Left renal pelvis (tissue), 4 donors: Measurements from ENCODE around the gene LPA. TPM values are rescaled to one million over a fixed set of nuclear protein-coding genes. Genes with fewer than 3 reads are reported as not detected.

Source experiments
- DNase-seq, 4 donors: peaks; one replicate each; pipeline ENCODE4 v3.0.0-alpha.2; 2013; ENCODE audit warnings: low read depth in 4 of 4, low spot score in 3 of 4
- polyA plus RNA-seq, 4 donors: library from polyadenylated mRNA; unstranded; fragments of 120-200 nt; gene quantifications; one replicate each; pipeline ENCODE4 v1.2.1, GENCODE V29; 2013; ENCODE audit not compliant: insufficient read length in 4 of 4

The LPA gene
- polyA plus RNA-seq, 4 donors: 0.17 to 0.30 (median 0.23) TPM

DNA sequence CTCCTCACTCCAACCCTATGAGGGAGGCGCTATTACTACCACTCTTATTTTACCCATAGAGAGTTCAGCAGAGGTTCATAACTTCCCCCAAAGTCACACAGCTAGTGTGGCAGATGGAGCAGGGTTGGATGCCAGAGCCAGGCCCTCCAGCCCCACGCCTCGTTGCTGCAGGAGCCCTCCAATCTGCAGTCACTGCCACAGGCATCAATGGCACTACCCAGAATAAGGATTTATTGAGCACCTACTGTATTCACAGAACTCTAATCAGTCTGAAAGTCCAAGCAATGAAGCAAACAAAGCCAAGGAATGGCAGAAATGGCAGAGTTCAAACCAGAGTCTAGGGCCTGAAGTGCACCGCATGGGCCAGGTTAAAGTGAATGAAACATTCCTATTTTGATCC lies 144.9 kb downstream of the LPA start:
- DNase-seq: no peak

DNA sequence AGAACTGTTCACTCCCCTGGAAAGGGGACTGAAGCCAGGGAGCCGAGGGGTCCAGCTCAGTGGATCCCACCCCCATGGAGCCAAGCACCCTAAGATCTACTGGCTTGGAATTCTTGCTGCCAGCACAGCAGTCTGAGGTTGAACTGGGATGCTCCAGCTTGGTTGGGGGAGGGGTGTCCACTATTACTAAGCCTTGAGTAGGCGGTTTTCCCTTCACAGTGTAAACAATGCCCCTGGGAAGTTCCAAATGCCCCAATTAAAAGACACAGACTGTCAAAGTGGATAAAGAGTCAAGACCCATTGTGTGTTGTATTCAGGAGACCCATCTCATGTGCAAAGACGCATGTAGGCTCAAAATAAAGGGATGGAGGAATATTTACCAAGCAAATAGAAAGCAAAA lies 150.2 kb downstream of the LPA start:
- DNase-seq: no peak

DNA sequence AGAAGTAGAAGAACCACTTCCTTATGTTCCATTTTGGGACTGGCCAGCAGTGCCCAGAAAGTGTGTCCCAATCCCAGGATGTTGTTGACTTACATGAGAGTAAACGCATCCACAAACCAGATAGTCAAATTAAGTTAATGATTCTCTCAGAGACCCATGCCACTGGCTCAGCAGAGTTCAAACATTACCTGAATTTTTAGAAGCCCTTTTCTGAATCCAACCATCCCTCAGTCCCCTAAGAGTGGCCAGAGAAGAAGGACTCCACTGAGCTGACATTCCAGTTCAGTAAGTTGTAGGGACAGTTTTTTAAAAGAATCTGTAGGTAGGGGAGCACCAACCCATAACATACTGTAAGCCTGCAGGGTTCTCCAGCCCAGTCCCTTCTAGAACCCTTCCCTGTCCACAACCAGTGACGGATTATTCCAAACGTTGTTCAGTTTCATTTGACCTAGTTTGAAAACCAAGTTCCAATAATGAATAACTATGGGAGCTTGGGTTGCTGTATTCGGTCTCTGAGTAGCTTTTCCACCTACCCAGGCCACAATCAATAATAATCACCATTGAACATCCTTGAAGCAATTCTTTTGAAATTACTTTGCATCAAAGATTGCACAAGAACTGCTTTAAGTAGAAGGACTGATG lies 153.0 kb downstream of the LPA start:
- DNase-seq: no peak

DNA sequence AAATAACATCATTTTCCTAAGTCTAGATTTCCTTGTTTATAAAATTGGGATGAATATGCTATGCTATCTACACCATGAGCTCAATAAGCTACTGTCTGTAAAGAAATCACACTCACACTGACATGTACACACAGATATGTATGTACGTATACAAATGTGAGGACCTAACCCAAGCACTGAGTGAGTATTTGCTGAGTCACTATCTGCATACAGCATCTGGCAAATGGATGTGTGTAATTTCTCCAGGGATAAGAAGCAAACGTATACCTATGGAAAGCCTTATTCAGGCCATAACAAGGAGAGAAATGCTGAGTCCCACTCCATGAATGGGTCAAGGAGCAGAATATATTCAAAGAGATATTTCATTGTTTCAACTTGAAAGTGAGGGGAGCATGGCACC lies 153.9 kb downstream of the LPA start:
- DNase-seq: no peak

DNA sequence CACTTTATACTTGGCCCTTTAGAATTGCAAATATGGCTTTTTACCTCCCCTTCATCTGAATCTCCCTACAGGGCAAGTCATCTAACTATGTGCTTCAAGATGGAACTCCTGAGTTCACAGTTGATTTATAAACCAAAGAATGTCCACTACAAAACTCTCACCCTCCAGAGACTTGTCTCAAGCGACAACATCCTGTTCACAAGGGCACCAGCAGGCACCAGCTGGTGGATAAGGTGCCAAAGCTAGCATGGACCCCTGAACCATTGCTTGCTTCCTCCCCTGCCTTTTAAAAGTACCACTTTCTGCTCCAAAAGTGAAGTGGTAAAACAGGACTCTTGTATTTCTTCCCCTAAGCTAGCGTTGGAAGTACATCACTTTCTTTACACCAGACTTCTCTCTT lies 154.5 kb downstream of the LPA start:
- no peak for DNase-seq

DNA sequence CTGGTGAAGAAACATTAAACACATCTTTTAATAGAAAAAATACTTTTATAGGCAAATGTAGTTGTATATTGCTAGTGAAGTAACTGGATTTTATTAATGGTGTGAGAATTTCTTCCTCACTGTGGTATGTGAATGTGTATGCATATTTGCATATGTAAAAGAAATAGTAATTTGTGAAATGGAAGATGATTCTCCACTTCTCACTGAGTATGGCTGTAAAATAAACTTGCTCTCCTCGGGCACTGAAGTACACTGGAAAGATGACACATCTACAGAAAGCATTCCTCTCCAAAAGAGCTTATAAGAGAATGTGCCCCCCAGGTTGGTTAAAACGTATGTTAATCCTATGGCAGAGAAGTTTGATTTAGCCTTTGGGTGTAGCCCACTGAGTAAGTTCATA lies 155.5 kb downstream of the LPA start:
- no peak for DNase-seq

DNA sequence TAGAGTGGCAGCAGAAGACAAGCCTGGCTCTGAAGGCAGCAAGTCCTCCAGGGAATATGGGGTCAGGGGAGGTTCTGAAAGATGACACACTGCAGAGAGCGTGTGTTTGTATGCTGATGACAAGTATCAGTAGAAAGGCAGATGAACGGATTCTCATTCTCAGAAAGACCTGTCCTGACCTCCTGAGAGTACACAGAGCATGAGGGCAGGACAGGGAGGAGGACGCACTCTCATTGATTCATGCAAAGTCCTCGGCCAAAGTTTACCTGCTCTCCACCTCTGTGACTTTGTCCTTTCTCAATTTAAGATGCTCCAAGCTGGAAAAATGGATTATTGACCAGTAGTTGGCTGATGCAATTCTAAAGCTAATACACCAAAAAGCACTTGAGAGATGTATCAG lies 156.7 kb downstream of the LPA start:
- DNase-seq: no peak

DNA sequence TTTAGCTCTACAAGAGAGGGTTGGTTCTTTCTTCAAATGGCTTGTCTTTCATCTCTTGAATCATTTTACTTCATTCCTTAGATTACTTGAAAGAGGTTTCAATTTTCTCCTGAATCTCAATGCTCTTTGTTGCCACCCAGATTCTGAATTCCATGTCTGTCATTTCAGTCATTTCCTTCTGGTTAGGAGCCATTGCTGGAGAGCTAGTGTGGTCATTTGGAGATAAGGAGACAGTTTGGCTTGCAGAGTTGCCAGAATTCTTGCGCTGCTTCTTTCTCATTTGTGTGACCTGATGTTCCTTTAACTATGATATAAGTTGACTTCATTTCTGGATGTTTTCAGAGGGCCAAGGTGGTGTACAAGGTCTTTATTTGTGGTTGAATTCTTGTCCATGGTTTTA lies 158.1 kb downstream of the LPA start:
- no peak for DNase-seq

DNA sequence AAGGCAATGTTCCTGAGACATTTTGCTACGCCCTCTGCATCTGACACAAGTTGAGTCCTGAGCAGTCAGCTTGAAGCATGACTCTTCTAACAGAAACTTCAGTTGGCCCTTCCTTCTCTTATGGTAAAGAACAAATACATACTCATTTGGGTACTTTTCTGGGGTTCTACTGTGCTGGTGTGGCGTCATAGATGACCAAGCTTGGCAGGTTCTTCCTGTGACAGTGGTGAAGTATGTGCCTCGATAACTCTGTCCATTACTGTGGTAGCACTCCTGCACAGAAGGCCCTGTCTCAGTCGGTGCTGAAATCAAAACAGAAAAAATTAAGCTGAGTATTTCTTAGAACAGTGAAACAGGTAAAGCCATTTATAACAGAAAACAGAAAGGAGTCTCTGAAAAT lies 163.4 kb downstream of the LPA start:
- no peak for DNase-seq

DNA sequence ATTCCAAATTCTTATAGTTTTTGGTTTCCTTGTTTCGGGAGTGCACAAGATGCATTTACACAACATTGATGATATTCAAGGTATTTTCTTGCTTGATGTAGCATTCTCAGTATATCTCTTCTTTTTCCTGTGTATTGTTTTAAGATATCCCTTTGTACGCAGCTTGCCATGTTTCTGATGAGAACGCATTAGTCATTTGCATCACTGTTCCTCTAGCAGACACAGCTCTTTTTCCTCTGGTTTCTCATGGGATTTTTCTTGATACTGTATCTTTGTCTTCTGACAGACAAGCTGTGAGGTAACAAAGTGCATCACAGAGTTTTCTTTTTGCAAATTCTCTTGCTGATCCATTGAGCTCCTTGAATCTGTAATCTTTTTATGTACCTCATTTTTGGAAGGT lies 169.5 kb downstream of the LPA start:
- DNase-seq: no peak

DNA sequence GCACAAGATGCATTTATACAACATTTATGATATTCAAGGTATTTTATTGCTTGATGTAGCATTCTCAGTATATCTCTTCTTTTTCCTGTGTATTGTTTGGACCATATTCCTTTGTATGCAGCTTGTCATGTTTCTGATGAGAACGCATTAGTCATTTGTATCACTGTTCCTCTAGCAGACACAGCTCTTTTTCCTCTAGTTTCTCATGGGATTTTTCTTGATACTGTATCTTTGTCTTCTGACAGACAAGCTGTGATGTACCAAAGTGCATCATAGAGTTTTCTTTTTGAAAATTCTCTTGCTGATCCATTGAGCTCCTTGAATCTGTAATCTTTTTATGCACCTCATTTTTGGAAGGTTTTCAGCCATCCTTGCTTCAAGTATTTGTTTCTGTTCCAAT lies 175.0 kb downstream of the LPA start:
- DNase-seq: no peak

DNA sequence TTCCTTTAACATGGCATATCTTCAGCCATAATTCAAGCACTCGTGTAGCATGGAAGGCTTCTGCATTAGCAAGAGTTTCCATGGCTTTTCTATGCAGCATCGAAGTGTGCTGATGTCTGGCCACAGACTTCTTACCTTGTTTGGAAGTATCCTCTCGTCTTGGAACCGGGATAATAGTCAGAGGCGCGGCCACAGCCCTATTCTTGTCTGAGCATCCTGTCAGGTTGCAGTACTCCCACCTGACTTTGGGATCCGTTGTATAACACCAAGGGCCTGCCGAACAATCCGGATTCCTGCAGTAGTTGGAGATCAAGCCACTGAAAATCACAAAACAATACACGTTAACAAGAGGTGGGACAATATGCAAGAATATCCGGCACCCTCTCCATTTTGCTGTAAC lies 177.0 kb downstream of the LPA start:
- DNase-seq: no peak

Other genes with a start within 250 kb of the LPA start
- 10 to 100 TPM in 3 of 4 donors, 1 to 10 TPM in 1; 2.2 to 25.6 (median 10.4) TPM for gene PLG, start 38.0 kb upstream of the LPA start, polyA plus RNA-seq